Activated CD4-positive, CD25-positive, alpha-beta regulatory T cell treated with anti-CD3 and anti-CD28 coated beads, Interleukin-2, amount 50 U/mL, for 24 hours (primary cell): ENCODE measurements around the gene DNM2.
"Not testable (repeated sequence)": the region's sequence is repeated elsewhere in the genome, so short reads cannot be mapped to it uniquely, and the experiment has no call there.

ENCODE experiments used
- ATAC-seq, 2 donors: fragments of 150-1000 bp; cut with Tn5 transposase; one replicate each; pipeline ENCODE4 v1.10.0; 2021; ENCODE audit warnings: mild to moderate bottlenecking in 1 of 2, moderate library complexity in 1 of 2

DNM2 gene

GRCh38 chr19:10752913-10753704 is 35.2 kb downstream of the DNM2 start:
- ATAC-seq, result no peak

GRCh38 chr19:10756371-10756770 is 38.5 kb downstream of the DNM2 start:
- no peak for ATAC-seq

- ATAC-seq, result no peak
These were observed 38.9 kb downstream of the DNM2 start for GRCh38 chr19:10756791-10757190.

- ATAC-seq, result not testable (repeated sequence)
These were observed 40.2 kb downstream of the DNM2 start for GRCh38 chr19:10758050-10758449.

- ATAC-seq, result no peak
These were observed 41.1 kb downstream of the DNM2 start for GRCh38 chr19:10758978-10759377.

- peak; percentile 46 to 48 for ATAC-seq
These were observed 42.5 kb downstream of the DNM2 start for GRCh38 chr19:10760273-10760944.

GRCh38 chr19:10761443-10762250 is 43.8 kb downstream of the DNM2 start:
- ATAC-seq, result no peak

- ATAC-seq, result no peak
These were observed 44.8 kb downstream of the DNM2 start for GRCh38 chr19:10762656-10763055.

GRCh38 chr19:10763411-10763810 is 45.5 kb downstream of the DNM2 start:
- no peak for ATAC-seq

- no peak for ATAC-seq
These were observed 46.0 kb downstream of the DNM2 start for GRCh38 chr19:10763828-10764339.

- no peak for ATAC-seq
These were observed 46.5 kb downstream of the DNM2 start for GRCh38 chr19:10764340-10764894.

- no peak for ATAC-seq
These were observed 48.3 kb downstream of the DNM2 start for GRCh38 chr19:10766049-10766623.

- ATAC-seq, result no peak
These were observed 48.9 kb downstream of the DNM2 start for GRCh38 chr19:10766671-10767201.

GRCh38 chr19:10767726-10768125 is 49.8 kb downstream of the DNM2 start:
- no peak for ATAC-seq

GRCh38 chr19:10768369-10768768 is 50.5 kb downstream of the DNM2 start:
- no peak for ATAC-seq

GRCh38 chr19:10768936-10769335 is 51.1 kb downstream of the DNM2 start:
- ATAC-seq, result no peak

GRCh38 chr19:10769533-10770491 is 51.9 kb downstream of the DNM2 start:
- ATAC-seq, result no peak

- peak; percentile 51 to 72 for ATAC-seq
These were observed 56.1 kb downstream of the DNM2 start for GRCh38 chr19:10773969-10774368.

- no peak for ATAC-seq
These were observed 57.0 kb downstream of the DNM2 start for GRCh38 chr19:10774893-10775292.

GRCh38 chr19:10776900-10777650 is 59.2 kb downstream of the DNM2 start:
- ATAC-seq, result no peak
